ENCODE data around the gene DUS4L.

DUS4L gene

DNA sequence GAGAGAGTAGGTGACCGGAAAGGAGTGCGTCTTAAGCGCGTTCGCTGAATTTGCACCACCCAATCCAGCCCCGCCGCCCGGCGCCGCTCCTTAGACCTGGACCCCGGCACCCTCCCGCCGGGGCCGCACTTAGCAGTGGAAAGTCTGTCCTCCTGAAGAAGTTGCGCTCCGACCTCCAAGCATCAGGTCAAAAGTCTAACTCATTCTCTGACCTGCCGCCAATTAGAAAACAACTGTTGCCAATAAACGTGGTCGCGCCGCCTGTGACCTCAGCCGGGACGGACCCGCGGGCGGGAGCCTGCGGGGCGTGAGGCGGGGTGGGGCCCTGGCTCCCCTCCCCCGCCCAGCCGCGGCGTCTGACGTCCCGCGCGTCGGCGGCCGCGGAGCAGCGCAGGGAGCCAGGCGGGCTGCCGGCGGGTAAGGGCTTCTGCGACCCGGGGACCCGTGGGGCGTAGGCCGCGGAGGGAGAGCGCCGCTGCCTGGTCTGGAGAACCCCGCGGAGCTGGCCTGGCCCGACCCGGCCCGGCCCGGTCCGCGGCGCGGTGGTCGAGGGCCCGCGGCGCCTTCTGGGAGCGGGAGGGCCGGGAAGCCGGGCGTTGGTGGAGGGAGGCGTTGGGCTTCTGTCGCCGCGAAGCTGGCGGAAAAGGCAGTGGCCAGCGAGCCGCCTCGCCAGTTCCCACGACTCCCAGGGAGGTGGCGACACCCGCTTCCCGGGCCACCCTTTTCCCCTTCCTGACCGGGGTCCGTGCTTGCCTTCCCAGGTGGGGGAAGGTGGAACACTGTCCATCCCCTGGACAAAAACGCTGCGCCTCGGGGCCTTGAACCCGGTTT, 16.3 kb downstream of the DUS4L start, which contains the start of gene BCAP29 (continued):
- TF ChIP-seq, protein P1, sequence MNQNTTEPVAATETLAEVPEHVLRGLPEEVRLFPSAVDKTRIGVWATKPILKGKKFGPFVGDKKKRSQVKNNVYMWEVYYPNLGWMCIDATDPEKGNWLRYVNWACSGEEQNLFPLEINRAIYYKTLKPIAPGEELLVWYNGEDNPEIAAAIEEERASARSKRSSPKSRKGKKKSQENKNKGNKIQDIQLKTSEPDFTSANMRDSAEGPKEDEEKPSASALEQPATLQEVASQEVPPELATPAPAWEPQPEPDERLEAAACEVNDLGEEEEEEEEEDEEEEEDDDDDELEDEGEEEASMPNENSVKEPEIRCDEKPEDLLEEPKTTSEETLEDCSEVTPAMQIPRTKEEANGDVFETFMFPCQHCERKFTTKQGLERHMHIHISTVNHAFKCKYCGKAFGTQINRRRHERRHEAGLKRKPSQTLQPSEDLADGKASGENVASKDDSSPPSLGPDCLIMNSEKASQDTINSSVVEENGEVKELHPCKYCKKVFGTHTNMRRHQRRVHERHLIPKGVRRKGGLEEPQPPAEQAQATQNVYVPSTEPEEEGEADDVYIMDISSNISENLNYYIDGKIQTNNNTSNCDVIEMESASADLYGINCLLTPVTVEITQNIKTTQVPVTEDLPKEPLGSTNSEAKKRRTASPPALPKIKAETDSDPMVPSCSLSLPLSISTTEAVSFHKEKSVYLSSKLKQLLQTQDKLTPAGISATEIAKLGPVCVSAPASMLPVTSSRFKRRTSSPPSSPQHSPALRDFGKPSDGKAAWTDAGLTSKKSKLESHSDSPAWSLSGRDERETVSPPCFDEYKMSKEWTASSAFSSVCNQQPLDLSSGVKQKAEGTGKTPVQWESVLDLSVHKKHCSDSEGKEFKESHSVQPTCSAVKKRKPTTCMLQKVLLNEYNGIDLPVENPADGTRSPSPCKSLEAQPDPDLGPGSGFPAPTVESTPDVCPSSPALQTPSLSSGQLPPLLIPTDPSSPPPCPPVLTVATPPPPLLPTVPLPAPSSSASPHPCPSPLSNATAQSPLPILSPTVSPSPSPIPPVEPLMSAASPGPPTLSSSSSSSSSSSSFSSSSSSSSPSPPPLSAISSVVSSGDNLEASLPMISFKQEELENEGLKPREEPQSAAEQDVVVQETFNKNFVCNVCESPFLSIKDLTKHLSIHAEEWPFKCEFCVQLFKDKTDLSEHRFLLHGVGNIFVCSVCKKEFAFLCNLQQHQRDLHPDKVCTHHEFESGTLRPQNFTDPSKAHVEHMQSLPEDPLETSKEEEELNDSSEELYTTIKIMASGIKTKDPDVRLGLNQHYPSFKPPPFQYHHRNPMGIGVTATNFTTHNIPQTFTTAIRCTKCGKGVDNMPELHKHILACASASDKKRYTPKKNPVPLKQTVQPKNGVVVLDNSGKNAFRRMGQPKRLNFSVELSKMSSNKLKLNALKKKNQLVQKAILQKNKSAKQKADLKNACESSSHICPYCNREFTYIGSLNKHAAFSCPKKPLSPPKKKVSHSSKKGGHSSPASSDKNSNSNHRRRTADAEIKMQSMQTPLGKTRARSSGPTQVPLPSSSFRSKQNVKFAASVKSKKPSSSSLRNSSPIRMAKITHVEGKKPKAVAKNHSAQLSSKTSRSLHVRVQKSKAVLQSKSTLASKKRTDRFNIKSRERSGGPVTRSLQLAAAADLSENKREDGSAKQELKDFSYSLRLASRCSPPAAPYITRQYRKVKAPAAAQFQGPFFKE (tag by site-specific recombination; IDR thresholded peaks at IDR 0.05; ENCODE audit: borderline replicate concordance) = no peak
- TF ChIP-seq, protein P2, sequence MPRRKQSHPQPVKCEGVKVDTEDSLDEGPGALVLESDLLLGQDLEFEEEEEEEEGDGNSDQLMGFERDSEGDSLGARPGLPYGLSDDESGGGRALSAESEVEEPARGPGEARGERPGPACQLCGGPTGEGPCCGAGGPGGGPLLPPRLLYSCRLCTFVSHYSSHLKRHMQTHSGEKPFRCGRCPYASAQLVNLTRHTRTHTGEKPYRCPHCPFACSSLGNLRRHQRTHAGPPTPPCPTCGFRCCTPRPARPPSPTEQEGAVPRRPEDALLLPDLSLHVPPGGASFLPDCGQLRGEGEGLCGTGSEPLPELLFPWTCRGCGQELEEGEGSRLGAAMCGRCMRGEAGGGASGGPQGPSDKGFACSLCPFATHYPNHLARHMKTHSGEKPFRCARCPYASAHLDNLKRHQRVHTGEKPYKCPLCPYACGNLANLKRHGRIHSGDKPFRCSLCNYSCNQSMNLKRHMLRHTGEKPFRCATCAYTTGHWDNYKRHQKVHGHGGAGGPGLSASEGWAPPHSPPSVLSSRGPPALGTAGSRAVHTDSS (tag by site-specific recombination; IDR thresholded peaks at IDR 0.05) = peak; percentile 20; the same call in 1 of the 2 replicates
- peak; percentile 68; the same call in 1 of the 2 replicates for TF ChIP-seq KLF7 (tag by site-specific recombination; IDR thresholded peaks at IDR 0.05; ENCODE audit: borderline replicate concordance)
- TF ChIP-seq ZNF341 (tag by site-specific recombination; IDR thresholded peaks at IDR 0.05; ENCODE audit: low read depth) = peak; percentile 93
- TF ChIP-seq ZNF626 (tag by site-specific recombination; IDR thresholded peaks at IDR 0.05) = peak; percentile 72; the same call in 1 of the 2 replicates
- TF ChIP-seq YY1 (tag by site-specific recombination; IDR thresholded peaks at IDR 0.05) = peak; percentile 36; the same call in 1 of the 2 replicates
- peak; percentile 42; the same call in 1 of the 2 replicates for TF ChIP-seq ZNF549 (tag by site-specific recombination; IDR thresholded peaks at IDR 0.05)
- no peak for TF ChIP-seq ZNF776 (tag by site-specific recombination; IDR thresholded peaks at IDR 0.05; ENCODE audit: borderline replicate concordance)
- peak; percentile 50; the same call in 1 of the 2 replicates for TF ChIP-seq ZBTB20 (tag by site-specific recombination; IDR thresholded peaks at IDR 0.05)
- TF ChIP-seq, protein P3, sequence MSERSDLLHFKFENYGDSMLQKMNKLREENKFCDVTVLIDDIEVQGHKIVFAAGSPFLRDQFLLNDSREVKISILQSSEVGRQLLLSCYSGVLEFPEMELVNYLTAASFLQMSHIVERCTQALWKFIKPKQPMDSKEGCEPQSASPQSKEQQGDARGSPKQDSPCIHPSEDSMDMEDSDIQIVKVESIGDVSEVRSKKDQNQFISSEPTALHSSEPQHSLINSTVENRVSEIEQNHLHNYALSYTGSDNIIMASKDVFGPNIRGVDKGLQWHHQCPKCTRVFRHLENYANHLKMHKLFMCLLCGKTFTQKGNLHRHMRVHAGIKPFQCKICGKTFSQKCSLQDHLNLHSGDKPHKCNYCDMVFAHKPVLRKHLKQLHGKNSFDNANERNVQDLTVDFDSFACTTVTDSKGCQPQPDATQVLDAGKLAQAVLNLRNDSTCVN (tag by site-specific recombination; optimal IDR thresholded peaks at IDR 0.05) = peak; percentile 91

DNA sequence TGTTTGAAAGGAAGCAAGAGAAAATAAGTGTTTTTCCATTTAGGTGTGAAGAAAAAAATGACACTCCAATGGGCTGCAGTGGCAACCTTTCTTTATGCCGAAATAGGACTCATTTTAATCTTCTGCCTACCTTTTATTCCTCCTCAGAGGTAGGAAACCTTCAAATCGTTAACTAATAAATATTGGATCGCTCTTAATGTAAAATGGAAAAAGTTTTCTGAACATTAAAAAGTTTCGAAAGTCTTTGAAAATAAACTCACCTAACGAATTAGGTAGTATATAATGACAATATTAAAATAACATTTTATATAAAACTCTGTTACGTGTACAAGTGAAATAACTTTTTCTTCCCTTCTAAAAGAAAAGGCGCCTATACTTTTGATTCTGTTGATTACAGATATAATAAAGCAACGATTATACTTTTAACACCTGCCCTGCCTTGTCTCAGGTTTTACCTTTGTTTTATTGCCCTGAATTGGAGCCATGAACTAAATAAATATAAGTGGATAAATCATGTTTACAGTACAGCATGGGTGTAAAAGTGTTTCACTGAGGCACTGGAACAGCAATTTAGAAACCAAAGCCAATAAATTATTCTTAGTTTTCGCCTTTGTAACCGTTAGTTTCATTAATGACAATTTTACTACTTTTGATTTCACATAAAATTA, 17.1 kb downstream of the DUS4L start:
- CTCF ChIA-PET = interaction anchor here (0.6 kb wide), 1 partner anchor 11 kb away, joined by 3 read pairs; no protein-coding TSS in a partner anchor
- H3K27ac ChIP-seq (ENCODE audit: extremely low read depth, low read depth, low read length) = peak overlapping the region; percentile 73; the same call in 1 of the 2 replicates
- H3K4me3 ChIP-seq (ENCODE audit: low read depth, low read length) = peak overlapping the region; percentile 77
- POLR2A ChIA-PET = interaction anchor here (0.5 to 2.0 kb wide), 2 partner anchors 17 to 1296 kb away, joined by 3 to 15 read pairs; partner anchors contain the start of genes COG5, DUS4L and NAMPT
- peaks cover 0 to 14% of the 10 kb centered on the region in 2 experiments; a peak in 1 of 3 replicates for H3K36me3 ChIP-seq (ENCODE audit: control insufficient read depth in 2 of 2, insufficient read depth in 1 of 2, low read length in 2 of 2)
- no peaks in the 10 kb centered on the region for H3K4me1 ChIP-seq (ENCODE audit: control insufficient read depth, insufficient read depth, low read length)
- H3K9me3 ChIP-seq (ENCODE audit: control insufficient read depth, insufficient read depth, low read depth, low read length) = no peaks in the 10 kb centered on the region
- TF ChIP-seq ZNF426 (tag by site-specific recombination; IDR thresholded peaks at IDR 0.05) (no peak), ZXDB (tag by site-specific recombination; IDR thresholded peaks at IDR 0.05) (0 out of 2 replicates have a peak, but pooled peaks have one; percentile 27), PRDM1 (tag by site-specific recombination; IDR thresholded peaks at IDR 0.05) (peak; percentile 21; the same call in 1 of the 2 replicates), ZNF510 (tag by site-specific recombination; IDR thresholded peaks at IDR 0.05; ENCODE audit: insufficient replicate concordance) (no peak), ZNF600 (tag by site-specific recombination; IDR thresholded peaks at IDR 0.05) (no peak), ZNF341 (tag by site-specific recombination; IDR thresholded peaks at IDR 0.05; ENCODE audit: low read depth) (peak; percentile 5), ZEB2 (tag by site-specific recombination; IDR thresholded peaks at IDR 0.05) (peak; percentile 11), ZFP37 (tag by site-specific recombination; IDR thresholded peaks at IDR 0.05) (0 out of 2 replicates have a peak, but pooled peaks have one; percentile 27), ZNF501 (tag by site-specific recombination; IDR thresholded peaks at IDR 0.05) (0 out of 2 replicates have a peak, but pooled peaks have one; percentile 46)
- TF ChIP-seq, protein P4, sequence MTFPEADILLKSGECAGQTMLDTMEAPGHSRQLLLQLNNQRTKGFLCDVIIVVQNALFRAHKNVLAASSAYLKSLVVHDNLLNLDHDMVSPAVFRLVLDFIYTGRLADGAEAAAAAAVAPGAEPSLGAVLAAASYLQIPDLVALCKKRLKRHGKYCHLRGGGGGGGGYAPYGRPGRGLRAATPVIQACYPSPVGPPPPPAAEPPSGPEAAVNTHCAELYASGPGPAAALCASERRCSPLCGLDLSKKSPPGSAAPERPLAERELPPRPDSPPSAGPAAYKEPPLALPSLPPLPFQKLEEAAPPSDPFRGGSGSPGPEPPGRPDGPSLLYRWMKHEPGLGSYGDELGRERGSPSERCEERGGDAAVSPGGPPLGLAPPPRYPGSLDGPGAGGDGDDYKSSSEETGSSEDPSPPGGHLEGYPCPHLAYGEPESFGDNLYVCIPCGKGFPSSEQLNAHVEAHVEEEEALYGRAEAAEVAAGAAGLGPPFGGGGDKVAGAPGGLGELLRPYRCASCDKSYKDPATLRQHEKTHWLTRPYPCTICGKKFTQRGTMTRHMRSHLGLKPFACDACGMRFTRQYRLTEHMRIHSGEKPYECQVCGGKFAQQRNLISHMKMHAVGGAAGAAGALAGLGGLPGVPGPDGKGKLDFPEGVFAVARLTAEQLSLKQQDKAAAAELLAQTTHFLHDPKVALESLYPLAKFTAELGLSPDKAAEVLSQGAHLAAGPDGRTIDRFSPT (tag by site-specific recombination; IDR thresholded peaks at IDR 0.05) = no peak
- TF ChIP-seq, protein P5, sequence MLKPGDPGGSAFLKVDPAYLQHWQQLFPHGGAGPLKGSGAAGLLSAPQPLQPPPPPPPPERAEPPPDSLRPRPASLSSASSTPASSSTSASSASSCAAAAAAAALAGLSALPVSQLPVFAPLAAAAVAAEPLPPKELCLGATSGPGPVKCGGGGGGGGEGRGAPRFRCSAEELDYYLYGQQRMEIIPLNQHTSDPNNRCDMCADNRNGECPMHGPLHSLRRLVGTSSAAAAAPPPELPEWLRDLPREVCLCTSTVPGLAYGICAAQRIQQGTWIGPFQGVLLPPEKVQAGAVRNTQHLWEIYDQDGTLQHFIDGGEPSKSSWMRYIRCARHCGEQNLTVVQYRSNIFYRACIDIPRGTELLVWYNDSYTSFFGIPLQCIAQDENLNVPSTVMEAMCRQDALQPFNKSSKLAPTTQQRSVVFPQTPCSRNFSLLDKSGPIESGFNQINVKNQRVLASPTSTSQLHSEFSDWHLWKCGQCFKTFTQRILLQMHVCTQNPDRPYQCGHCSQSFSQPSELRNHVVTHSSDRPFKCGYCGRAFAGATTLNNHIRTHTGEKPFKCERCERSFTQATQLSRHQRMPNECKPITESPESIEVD (tag by site-specific recombination; IDR thresholded peaks at IDR 0.05) = 0 out of 2 replicates have a peak, but pooled peaks have one; percentile 25
